Body of pancreas (tissue), 4 donors: ENCODE results near the gene CPNE7. TPM values are rescaled to one million over a fixed set of nuclear protein-coding genes. Genes with fewer than 3 reads are reported as not detected.

Experiments
- ATAC-seq: fragments of 150-250 bp; one replicate; pipeline ENCODE4 v1.9.1; 2016
- DNase-seq, 4 donors: peaks; one replicate each; pipeline ENCODE4 v3.0.0-alpha.2; 2019
- H3K27ac ChIP-seq, 4 donors: fragments of 200-600 bp; sonication (generic); 1 replicate in 3 of 4; 2 replicates in 1 of 4; pipeline versions ENCODE4 v1.5.1 to v1.6.1; 2016 to 2019; ENCODE audit warnings: mild to moderate bottlenecking in 1 of 4, mixed read lengths in 1 of 4, moderate library complexity in 1 of 4
- H3K27me3 ChIP-seq, 2 donors: fragments of 200-600 bp; sonication (generic); one replicate each; pipeline ENCODE4 v1.6.0; 2016; ENCODE audit warnings: mild to moderate bottlenecking in 1 of 2
- H3K36me3 ChIP-seq, 2 donors: fragments of 200-600 bp; sonication (generic); replicated peaks in 1 of 2; 2 replicates each; pipeline ENCODE4 v1.5.1; 2016; ENCODE audit warnings: low read depth in 2 of 2; ENCODE audit not compliant: insufficient read depth in 1 of 2
- H3K4me1 ChIP-seq: fragments of 200-600 bp; sonication (generic); one replicate; pipeline ENCODE4 v1.6.0; 2016
- H3K4me3 ChIP-seq, 2 donors: fragments of 200-600 bp; sonication (generic); 1 replicate in 1 of 2; 2 replicates in 1 of 2; pipeline ENCODE4 v1.5.1; 2016 to 2019
- H3K9me3 ChIP-seq, 3 donors: fragments of 200-600 bp; sonication (generic); 1 replicate in 2 of 3; 2 replicates in 1 of 3; pipeline ENCODE4 v1.5.1; 2016
- POLR2A ChIP-seq, 3 donors: fragments of 450-650 bp; IDR thresholded peaks; one replicate each; pipeline ENCODE4 v1.6.1; 2016; ENCODE audit warnings: antibody characterized with exemption in 3 of 3, mild to moderate bottlenecking in 2 of 3
- WGBS, 2 donors: methylation state at CpG; one replicate each; pipeline ENCODE4 v1.1.5; 2017; 5-methylcytosine and 5-hydroxymethylcytosine counted together
- intact Hi-C: fragments of 100-400 bp; cut with DNase I; formaldehyde crosslinking; loops from one replicate; pipeline ENCODE4 v1.15.1; 2023
- total RNA-seq, 2 donors: library from RNA; depleted of rRNA; stranded (reverse); fragments of >200 nt; gene quantifications; one replicate each; pipeline ENCODE4 v1.1.0, GENCODE V29; 2016
- TF ChIP-seq, protein P1 (sequence below), 7 experiments: fragments of 450-650 bp in 4 of 7; fragments of 200-600 bp in 3 of 7; sonication (generic) in 3 of 7; IDR thresholded peaks; one replicate each; pipeline ENCODE4 v1.5.1; 2016 to 2019; ENCODE audit warnings: antibody characterized with exemption in 7 of 7

CPNE7 gene
- total RNA-seq, 2 donors from 2014 or later = 2.1 TPM; not detected in 1

- H3K27me3 ChIP-seq = no peaks in the 10 kb centered on the region
- no peaks in the 10 kb centered on the region for H3K9me3 ChIP-seq
- intact Hi-C loops = no loop called here
- peaks cover 0 to 7% of the 10 kb centered on the region in 2 donors for H3K36me3 ChIP-seq
- H3K4me1 ChIP-seq = no peaks in the 10 kb centered on the region
- WGBS, 2 donors = 88% methylated on average over 10 of the region's 10 CpGs
- DNase-seq (no peak), ATAC-seq (no peak)
- no peak for TF ChIP-seq POLR2A (IDR thresholded peaks at IDR 0.05)
- TF ChIP-seq, protein P1, sequence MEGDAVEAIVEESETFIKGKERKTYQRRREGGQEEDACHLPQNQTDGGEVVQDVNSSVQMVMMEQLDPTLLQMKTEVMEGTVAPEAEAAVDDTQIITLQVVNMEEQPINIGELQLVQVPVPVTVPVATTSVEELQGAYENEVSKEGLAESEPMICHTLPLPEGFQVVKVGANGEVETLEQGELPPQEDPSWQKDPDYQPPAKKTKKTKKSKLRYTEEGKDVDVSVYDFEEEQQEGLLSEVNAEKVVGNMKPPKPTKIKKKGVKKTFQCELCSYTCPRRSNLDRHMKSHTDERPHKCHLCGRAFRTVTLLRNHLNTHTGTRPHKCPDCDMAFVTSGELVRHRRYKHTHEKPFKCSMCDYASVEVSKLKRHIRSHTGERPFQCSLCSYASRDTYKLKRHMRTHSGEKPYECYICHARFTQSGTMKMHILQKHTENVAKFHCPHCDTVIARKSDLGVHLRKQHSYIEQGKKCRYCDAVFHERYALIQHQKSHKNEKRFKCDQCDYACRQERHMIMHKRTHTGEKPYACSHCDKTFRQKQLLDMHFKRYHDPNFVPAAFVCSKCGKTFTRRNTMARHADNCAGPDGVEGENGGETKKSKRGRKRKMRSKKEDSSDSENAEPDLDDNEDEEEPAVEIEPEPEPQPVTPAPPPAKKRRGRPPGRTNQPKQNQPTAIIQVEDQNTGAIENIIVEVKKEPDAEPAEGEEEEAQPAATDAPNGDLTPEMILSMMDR (IDR thresholded peaks at IDR 0.05) = no peak
- no peak overlapping the region for H3K27ac ChIP-seq
- H3K4me3 ChIP-seq = no peak overlapping the region
Observed at GRCh38 chr16:89549007-89549700, 26.4 kb upstream of the CPNE7 start.

DNA sequence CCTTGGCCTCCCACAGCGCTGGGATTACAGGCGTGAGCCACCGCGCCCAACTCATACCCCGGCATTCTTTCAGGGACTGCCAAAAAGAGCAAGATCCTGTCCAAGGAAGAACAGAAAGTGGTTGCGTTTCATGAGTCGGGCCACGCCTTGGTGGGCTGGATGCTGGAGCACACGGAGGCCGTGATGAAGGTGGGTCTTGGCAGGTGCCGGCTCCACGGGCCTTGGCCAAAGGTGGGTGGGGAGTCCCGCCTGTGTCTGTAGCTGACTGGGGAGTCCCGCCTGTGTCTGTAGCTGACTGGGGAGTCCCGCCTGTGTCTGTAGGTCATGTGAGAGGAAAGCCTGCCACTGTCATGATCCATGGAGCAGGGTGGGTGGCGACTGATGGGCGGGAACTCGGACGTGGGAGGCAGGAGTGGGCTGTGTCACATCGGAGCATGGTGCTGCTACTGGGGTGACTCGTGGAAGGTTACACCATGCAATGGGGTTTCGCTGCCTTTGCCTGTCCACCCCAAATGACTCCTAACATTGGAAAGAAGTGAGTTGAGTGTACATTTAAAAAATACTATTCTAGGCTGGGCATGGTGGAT lies 25.0 kb upstream of the CPNE7 start:
- Histone ChIP-seq H3K27ac (no peak overlapping the region), H3K27me3 (no peaks in the 10 kb centered on the region), H3K36me3 (peaks cover 0 to 9% of the 10 kb centered on the region in 2 donors), H3K4me3 (no peak overlapping the region), H3K4me1 (no peaks in the 10 kb centered on the region), H3K9me3 (no peaks in the 10 kb centered on the region)
- ATAC-seq = no peak
- TF ChIP-seq, protein P1 (IDR thresholded peaks at IDR 0.05) = no peak
- TF ChIP-seq POLR2A (IDR thresholded peaks at IDR 0.05) = no peak
- no peak for DNase-seq
- 91 to 92% methylated on average over 16 to 22 of the region's 22 CpGs for WGBS, 2 donors
- intact Hi-C loops = no loop called here

- no peaks in the 10 kb centered on the region for H3K4me1 ChIP-seq
- TF ChIP-seq, protein P1 (IDR thresholded peaks at IDR 0.05) = no peak
- TF ChIP-seq POLR2A (IDR thresholded peaks at IDR 0.05) = no peak
- no peak overlapping the region for H3K4me3 ChIP-seq
- ATAC-seq = no peak
- H3K27me3 ChIP-seq = no peaks in the 10 kb centered on the region
- intact Hi-C loops = no loop called here
- peaks cover 0 to 11% of the 10 kb centered on the region in 2 donors for H3K36me3 ChIP-seq
- no peak overlapping the region for H3K27ac ChIP-seq
- no peaks in the 10 kb centered on the region for H3K9me3 ChIP-seq
- WGBS, 2 donors = 92 to 96% methylated on average over 19 to 22 of the region's 22 CpGs
- no peak for DNase-seq
Observed at GRCh38 chr16:89552329-89552728, 23.2 kb upstream of the CPNE7 start.

- Histone ChIP-seq H3K27me3 (no peaks in the 10 kb centered on the region), H3K27ac (no peak overlapping the region), H3K9me3 (no peaks in the 10 kb centered on the region), H3K4me3 (no peak overlapping the region), H3K36me3 (peaks cover 0 to 11% of the 10 kb centered on the region in 2 donors), H3K4me1 (no peaks in the 10 kb centered on the region)
- ATAC-seq = no peak
- 89 to 91% methylated on average over 12 to 13 of the region's 13 CpGs for WGBS, 2 donors
- DNase-seq = no peak
- no peak for TF ChIP-seq POLR2A (IDR thresholded peaks at IDR 0.05)
- TF ChIP-seq, protein P1 (IDR thresholded peaks at IDR 0.05) = no peak
- intact Hi-C loops = no loop called here
Observed at GRCh38 chr16:89552913-89553312, 22.6 kb upstream of the CPNE7 start.
